HG03378 (cell line): ENCODE data around the gene PPP2R2D.
"Not testable (repeated sequence)": the region's sequence is repeated elsewhere in the genome, so short reads cannot be mapped to it uniquely, and the experiment has no call there.

Source experiments
- ATAC-seq: cut with Tn5 transposase; IDR thresholded peaks from one replicate; pipeline ENCODE4 v1.9.1; 2021; ENCODE audit warnings: mild to moderate bottlenecking, moderate library complexity; ENCODE audit not compliant: unreplicated experiment

PPP2R2D gene

GRCh38 chr10:131866673-131867072, 34.1 kb upstream of the PPP2R2D start:
- no peak for ATAC-seq

DNA sequence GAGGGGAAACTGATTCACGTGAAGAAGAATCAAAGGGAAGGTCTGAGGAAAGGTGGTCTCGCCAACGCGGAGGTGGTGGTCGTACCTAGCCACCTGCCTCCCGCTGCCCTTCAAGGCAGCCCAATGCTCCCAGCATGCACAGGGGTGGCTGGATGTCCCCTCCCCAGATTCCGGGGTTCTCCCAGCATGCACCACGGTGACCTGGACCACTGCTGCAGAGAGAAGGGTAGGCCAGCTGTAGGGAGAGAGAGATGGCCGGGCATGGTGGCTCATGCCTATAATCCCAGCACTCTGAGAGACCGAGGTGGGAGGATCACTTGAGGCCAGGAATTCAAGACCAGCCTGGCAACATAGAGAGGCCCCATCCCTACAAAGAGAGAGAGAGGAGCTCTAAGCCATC, 32.4 kb upstream of the PPP2R2D start:
- ATAC-seq: no peak

DNA sequence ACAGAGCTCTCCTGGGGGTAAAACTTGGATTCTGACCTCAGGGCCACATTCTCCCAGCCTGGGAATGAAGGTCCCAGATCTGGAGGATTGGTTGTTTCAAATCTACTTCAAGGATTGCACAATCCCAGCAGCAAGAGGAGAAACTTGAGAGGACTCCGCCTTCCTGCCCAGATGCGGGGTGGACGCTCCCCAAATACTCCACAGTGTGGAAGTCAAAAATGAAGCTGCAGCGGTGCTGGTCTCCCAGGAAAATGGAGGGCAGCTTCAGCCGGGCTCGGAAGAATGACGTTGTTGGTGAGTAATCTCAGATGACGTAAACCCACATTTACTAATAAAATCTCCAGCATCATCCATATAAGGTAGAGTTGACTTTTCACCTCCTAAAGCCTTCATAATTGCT, 31.5 kb upstream of the PPP2R2D start:
- ATAC-seq: no peak

DNA sequence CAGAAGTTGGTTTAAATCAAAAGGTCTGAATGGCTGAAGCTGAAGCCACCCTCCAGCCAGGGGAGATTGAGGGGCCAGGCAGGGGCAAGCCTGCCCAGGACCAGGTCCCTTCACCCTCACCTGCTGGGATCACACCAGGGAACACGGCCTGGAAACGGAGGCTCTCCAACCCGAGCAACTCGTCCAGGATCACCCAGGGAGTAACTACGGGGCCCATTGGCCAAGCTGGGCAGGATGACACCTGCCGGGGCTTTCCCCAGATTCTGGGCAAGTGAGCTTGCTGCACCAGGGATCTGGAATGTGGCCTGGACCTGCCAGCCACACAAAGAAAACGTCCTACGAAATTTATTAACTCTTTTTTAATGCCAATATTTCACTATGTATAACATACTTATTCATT, 30.4 kb upstream of the PPP2R2D start:
- ATAC-seq: no peak

DNA sequence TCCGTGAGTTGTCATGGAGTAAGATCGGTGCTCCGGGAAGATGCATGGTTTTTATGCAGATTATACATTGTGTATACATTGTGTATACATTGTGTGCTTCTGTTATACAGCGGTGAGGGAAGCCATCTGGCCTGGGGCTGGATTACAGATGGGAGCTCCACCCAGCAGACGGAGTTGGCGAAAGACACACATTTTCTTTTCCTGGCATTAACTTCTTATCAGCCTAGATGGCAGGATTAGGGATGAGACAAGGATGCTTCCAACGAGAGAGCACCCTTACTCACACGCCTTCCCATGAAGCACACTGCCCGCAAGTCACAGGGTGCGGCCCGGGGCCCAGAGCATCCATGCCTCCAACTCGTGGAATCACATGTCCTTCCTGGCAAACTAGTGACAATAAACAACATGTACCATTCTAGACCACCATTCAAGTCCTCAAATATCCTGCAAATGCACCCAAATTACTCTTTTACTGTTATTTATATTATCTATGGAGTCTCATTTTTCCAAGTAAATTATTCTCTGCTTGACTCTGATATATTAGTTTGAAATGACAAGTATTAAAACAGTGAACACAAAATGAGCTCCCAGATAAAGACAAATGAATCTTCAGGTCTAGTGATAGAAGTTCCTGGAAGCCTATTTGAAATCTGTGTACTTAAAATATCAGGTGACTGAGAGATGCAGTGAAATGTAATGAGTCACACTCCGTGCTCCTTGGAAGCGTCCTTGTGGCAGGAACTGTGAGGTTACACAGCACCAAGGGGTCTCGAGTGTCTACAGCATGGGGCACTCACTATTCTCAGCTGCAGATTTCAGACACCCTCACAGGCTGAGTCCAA, 29.8 kb upstream of the PPP2R2D start:
- ATAC-seq: no peak

DNA sequence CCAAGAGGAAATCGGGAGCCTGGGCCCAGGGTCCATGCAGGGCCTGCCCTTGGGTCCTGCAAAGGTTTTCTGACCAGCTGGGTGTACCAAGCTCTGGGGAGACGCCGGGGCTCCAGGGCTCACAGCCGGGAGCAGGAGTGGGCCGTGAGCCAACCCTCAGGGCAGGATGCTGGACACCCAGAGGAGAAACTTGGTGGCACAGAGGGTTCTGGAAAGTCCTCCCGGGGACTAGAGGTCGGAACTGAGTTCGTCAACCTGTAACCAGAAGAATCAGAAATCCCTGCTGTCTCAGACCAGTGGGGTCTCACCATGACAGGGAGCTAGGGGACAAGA, 29.2 kb upstream of the PPP2R2D start:
- ATAC-seq: no peak

DNA sequence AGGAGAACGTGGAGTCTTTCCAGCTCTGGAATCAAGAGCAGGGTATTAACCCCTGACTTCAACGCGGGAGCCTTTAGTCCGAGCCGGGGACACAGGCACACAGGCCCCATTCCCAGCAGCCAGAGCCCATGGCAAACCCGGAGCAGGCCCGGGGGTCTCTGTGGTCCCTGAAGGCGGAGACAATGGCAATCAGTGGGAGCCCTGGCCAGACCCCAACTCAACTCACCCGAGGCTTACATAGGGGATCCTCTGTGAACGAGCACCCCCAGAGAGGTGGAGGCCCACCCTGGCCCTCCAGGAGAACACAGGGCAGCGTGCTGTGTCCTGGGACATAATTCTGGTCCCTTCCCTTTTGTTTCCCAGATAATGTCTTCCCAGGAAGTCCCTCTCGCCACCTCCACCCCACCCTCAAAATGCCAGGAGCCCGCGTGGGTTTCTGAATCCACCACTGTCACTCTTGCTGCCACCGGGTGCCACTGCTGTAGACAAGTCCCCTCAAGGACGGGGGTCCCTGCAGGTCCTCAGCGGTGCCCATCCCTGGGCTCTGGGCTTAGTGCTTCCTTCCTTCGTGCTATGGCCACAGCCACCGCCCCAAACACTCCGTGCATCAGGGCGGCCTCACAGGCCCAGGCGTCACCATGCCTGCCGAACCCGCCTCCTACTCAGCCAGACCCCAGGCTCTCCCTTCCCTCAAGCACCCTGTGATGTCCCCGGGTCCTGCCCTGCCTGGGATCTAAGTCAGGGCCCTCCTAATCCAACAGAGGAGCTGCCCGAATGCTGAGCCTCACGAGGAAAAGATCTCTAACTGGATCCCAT, 28.6 kb upstream of the PPP2R2D start:
- no peak for ATAC-seq

DNA sequence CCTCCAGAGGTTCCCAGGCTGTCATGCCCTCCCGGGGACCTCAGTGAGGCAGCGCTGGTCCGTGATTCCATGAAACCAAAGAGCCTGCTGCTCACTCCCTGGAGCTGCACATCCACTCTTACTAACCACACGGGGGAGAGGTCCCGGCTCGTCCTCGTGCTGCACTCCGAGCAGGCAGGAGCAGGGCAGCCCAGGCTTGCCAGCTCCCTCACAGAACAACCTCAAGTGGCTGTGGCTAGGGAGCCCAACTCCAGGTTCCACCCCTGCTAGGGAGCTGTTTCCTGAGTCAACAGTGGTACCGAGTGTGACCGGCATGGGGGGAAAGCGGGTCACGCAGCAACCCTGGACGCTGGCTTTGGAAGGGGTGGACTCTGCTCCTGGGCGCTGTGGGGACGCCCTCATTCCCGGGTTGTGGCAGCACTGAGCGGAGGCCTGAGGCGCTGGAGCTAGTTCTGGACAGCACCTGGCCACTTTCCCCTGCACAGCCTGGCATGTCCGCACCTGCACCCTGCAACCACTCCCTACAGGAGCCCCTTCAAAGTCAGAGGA, 27.9 kb upstream of the PPP2R2D start:
- no peak for ATAC-seq

GRCh38 chr10:131874991-131875451, 25.8 kb upstream of the PPP2R2D start:
- peak; percentile 74 for ATAC-seq

DNA sequence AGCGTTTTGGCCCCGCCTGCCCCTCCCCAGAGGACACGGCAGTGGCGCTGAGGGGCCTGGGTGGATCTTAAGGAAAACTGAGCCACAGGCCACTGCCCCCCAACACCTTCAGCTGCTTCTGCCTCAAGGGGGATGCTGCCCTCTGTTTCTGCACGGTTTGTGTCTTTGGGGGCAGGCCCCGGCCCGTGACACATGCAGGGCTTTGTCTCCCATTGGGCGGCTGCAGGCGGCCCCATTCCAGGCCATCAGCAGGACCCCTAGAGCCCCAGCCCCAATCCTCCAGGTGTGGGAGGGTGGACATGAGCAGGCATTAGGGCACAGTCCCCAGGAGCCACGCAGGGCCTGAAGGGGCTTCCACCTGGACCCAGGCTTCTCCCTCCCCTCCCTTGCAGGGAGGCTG, 25.3 kb upstream of the PPP2R2D start:
- ATAC-seq: no peak

DNA sequence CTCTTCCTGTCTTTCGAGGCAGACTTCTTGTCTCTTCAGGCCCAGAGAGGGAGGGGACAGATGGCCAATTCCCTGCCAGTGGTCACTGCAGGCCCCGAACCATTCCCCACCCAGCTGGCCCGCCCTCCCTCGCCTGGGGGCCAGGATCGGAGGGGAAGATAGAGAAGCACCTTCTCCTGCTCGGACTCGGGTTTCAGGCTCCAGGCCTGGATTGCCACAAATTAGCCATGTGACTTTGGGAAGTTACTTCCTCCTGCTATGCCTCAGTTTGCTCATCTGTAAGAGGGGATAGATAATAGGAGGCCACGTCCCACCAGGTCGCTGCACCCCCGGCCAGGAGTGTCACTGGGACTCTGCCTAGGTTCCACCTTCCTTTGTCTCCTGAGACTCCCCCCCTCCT, 24.8 kb upstream of the PPP2R2D start:
- no peak for ATAC-seq

DNA sequence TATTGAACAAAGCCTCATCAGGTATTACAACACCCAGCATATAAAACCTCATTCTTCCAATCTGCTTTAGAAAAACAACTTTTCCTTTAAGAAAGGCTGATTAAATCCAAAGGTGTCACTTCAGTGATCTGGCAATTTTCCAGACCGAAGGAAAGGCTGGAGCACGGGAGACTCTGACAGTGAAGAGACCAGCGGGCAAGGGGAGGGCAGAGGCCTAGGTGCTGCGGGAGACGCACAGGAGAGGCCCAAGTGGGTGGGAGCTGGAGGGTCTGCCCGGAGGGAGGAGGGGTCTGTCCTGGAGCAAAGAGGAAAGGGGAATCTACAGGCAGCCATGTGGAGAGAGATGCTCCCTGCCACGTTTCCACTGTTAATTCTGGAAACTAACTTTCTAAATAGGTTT, 24.3 kb upstream of the PPP2R2D start:
- ATAC-seq: no peak

DNA sequence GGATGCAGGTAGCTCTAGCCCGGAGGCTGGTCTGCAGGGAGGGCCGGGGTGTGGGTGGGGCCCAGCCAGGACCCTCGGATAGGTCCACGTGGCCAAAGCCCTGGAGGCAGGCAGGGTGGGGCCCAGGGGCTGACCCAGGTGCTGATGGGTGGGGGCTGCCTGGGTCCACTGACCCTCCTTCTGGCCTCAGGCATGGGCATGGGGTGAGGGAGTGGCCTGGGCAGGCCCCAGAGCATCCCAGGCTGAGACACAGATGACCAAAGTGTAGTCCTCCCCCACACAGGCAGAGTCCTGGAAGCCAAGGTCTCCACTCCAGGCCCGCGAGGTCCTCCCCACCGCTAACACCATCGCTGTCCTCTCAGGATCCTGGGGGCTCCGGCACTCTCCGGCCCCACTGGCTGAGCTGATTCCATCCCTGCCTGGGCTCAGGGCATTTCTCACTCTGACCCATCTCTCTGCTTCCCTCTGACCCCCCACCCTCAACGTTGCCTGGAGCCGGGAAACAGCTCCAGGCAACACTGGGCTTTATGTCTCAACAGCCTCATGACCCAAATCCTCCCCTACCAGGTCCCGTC, 20.7 kb upstream of the PPP2R2D start:
- ATAC-seq: no peak

GRCh38 chr10:131881104-131881880, 19.5 kb upstream of the PPP2R2D start:
- ATAC-seq: no peak

GRCh38 chr10:131882151-131882550, 18.7 kb upstream of the PPP2R2D start:
- no peak for ATAC-seq

DNA sequence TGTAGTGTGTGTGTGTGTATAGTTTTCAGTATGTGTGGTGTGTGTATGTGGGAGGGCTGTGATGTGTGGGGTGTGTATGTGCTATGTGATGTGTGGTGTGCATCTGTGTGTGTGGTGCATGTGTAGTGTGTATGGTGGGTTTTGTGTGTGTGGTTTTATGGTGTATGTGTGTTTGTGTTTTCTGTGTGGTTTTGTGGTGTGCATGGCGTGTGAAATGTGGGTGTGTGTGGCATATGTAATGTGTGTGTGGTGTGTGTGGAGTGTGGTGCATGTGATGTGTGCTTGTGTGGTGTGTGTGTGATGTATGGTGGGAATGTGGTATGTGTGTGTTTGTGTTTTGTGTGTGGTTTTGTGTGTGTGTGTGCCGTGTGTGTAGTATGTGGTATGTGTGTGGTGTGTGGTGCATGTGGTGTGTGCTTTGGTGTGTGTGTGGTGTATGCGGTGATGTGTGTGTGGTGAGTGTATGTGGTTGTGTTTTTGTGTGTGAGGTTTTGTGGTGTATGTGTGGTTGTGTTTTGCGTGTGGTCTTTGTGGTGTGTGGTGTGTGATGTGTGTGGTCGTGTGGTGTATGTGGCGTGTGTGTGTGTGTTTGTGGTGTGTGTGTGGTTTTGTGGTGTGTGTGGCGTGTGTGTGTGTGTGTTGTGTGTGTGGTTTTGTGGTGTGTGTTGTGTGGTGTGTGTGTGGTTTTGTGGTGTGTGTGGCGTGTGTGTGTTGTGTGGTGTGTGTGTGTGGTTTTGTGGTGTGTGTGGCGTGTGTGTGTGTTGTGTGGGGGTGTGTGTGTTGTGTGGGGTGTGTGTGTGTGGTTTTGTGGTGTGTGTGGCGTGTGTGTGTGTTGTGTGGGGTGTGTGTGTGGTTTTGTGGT, 18.0 kb upstream of the PPP2R2D start:
- no peak for ATAC-seq

DNA sequence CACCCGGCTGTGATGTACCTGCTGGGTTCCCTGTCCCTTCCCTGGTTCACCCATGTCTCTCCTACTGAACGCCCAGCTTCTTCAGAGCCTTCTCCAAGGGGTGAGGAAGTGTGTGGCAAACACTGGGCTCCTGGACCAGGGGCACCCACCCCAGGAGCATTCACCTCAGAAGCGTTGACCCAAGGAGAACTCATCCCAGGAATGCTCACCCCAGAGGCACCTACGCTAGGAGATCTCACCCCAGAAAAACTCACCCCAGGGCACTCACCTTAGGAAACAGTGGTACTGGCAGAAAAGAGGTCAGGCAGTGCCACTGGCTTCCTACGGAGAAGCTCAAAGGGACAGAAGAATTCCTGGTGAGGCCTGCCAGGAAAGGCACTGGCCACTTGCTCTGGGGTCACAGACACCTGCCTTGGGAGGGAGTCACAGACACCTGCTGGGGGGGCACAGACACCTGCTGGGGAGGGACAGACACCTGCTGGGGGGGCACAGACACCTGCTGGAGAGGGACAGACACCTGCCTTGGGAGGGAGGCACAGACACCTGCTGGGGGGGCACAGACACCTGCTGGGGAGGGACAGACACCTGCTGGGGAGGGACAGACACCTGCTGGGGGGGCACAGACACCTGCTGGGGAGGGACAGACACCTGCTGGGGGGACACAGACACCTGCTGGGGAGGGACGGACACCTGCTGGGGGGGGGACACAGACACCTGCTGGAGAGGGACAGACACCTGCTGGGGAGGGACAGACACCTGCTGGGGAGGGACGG, 17.0 kb upstream of the PPP2R2D start:
- not testable (repeated sequence) for ATAC-seq

- ATAC-seq: peak; percentile 92
Measured at GRCh38 chr10:131885391-131886165, 15.2 kb upstream of the PPP2R2D start.
